MM.1S (cell line): Measurements from ENCODE around the gene NXN.
"Not testable (repeated sequence)": the region's sequence is repeated elsewhere in the genome, so short reads cannot be mapped to it uniquely, and the experiment has no call there.

Experiments
- DNase-seq: peaks from one replicate; pipeline ENCODE4 v3.0.0-alpha.2; 2015
- H2AFZ ChIP-seq: fragments of 300-600 bp; sonication (generic); 2 replicates; pipeline ENCODE4 v1.6.0; 2016; ENCODE audit warnings: antibody characterized with exemption, low read length
- H3F3A ChIP-seq: fragments of 300-600 bp; sonication (generic); 2 replicates; pipeline ENCODE4 v1.6.1; 2016; ENCODE audit warnings: mild to moderate bottlenecking, antibody characterized with exemption, low read length, moderate library complexity, mixed read lengths; ENCODE audit not compliant: insufficient read depth
- H3K27ac ChIP-seq: fragments of 300-600 bp; sonication (generic); 2 replicates; pipeline ENCODE4 v1.5.1; 2016; ENCODE audit warnings: mild to moderate bottlenecking, low read length
- H3K27me3 ChIP-seq: fragments of 300-600 bp; sonication (generic); replicated peaks from 2 replicates; pipeline ENCODE4 v1.6.0; 2016; ENCODE audit warnings: low read length; ENCODE audit not compliant: insufficient read depth
- H3K36me3 ChIP-seq: fragments of 300-600 bp; sonication (generic); replicated peaks from 2 replicates; pipeline ENCODE4 v1.6.1; 2016; ENCODE audit warnings: mild to moderate bottlenecking, low read length, mixed read lengths; ENCODE audit not compliant: insufficient read depth
- H3K4me1 ChIP-seq: fragments of 300-600 bp; sonication (generic); 2 replicates; pipeline ENCODE4 v1.6.1; 2016; ENCODE audit warnings: low read length, mixed read lengths
- H3K4me2 ChIP-seq: fragments of 300-600 bp; sonication (generic); 2 replicates; pipeline ENCODE4 v1.6.0; 2016; ENCODE audit warnings: low read depth, low read length
- H3K4me3 ChIP-seq: fragments of 300-600 bp; sonication (generic); 2 replicates; pipeline ENCODE4 v1.5.1; 2016; ENCODE audit warnings: low read length, mixed read lengths
- H3K79me2 ChIP-seq: fragments of 300-600 bp; sonication (generic); 2 replicates; pipeline ENCODE4 v1.6.1; 2016; ENCODE audit warnings: mixed run types, low read length, mixed read lengths
- H3K9ac ChIP-seq: fragments of 300-600 bp; sonication (generic); 2 replicates; pipeline ENCODE4 v1.6.1; 2016; ENCODE audit warnings: low read length, mixed read lengths
- H3K9me2 ChIP-seq: fragments of 300-600 bp; sonication (generic); replicated peaks from 2 replicates; pipeline ENCODE4 v1.6.1; 2016; ENCODE audit warnings: mild to moderate bottlenecking, low read length, mixed read lengths; ENCODE audit not compliant: insufficient read depth
- H3K9me3 ChIP-seq: fragments of 300-600 bp; sonication (generic); replicated peaks from 2 replicates; pipeline ENCODE4 v1.6.1; 2016; ENCODE audit warnings: mild to moderate bottlenecking, low read length, mixed read lengths; ENCODE audit not compliant: insufficient read depth
- H4K20me1 ChIP-seq: fragments of 300-600 bp; sonication (generic); 2 replicates; pipeline ENCODE4 v1.6.1; 2016; ENCODE audit warnings: mild to moderate bottlenecking, low read length, moderate library complexity, mixed read lengths; ENCODE audit not compliant: insufficient read depth
- EZH2 ChIP-seq: fragments of 300-600 bp; sonication (generic); optimal IDR thresholded peaks from 2 replicates; pipeline ENCODE3; 2017; ENCODE audit warnings: low read depth, mild to moderate bottlenecking, antibody characterized with exemption, low read length, mixed read lengths
- EZH2phosphoT487 ChIP-seq: fragments of 300-600 bp; sonication (generic); IDR thresholded peaks from 2 replicates; pipeline ENCODE4 v1.6.1; 2018; ENCODE audit warnings: antibody characterized with exemption, low read length
- TF ChIP-seq, protein P1 (sequence below): fragments of 300-600 bp; sonication (generic); IDR thresholded peaks from 2 replicates; pipeline ENCODE4 v1.5.1; 2016; ENCODE audit warnings: antibody characterized with exemption, low read length, mixed read lengths

NXN gene

DNA sequence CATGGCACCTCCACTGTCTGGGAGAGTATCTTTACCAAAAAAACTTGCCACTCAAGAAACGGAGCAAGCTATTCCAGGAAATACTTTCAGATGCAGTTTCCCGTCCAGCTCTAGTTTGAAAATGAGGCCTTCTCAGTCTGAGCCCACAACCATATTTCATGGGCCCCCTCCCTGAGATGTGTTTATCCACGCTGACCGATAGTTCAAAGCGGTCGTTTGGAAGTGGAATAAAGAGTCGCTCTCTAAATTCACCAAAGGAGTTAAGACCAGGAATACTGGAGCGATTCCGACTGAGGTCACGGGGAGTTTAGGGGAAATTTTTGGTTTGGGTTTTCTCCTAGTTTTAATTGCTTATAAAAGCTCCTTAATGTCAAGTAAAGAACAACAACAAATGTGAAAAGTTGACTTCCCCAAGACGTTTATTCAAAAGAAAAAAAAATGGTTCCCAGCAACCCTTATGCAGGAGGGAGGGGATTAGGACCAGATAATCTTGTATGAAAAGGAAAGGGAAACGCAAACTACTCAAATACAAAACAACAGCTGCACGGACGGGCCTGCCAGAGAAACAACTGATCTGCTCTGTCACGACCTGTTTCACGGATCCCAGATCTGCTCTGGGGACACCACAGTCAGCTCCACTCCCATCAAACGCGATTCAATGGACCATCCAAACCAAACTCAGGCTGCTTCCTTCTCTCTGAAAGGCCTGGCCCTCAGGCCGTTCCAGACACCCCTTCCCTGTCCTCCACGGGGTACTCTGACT lies 120.3 kb downstream of the NXN start:
- H4K20me1 ChIP-seq: no peaks in the 10 kb centered on the region
- no peaks in the 10 kb centered on the region for H3K9me2 ChIP-seq
- TF ChIP-seq, protein P1, sequence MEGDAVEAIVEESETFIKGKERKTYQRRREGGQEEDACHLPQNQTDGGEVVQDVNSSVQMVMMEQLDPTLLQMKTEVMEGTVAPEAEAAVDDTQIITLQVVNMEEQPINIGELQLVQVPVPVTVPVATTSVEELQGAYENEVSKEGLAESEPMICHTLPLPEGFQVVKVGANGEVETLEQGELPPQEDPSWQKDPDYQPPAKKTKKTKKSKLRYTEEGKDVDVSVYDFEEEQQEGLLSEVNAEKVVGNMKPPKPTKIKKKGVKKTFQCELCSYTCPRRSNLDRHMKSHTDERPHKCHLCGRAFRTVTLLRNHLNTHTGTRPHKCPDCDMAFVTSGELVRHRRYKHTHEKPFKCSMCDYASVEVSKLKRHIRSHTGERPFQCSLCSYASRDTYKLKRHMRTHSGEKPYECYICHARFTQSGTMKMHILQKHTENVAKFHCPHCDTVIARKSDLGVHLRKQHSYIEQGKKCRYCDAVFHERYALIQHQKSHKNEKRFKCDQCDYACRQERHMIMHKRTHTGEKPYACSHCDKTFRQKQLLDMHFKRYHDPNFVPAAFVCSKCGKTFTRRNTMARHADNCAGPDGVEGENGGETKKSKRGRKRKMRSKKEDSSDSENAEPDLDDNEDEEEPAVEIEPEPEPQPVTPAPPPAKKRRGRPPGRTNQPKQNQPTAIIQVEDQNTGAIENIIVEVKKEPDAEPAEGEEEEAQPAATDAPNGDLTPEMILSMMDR: no peak
- TF ChIP-seq EZH2 (no peak), EZH2phosphoT487 (no peak)
- H3K79me2 ChIP-seq: no peaks in the 10 kb centered on the region
- H2AFZ ChIP-seq: no peak overlapping the region
- no peak for DNase-seq
- no peak overlapping the region for H3K9ac ChIP-seq
- H3K4me2 ChIP-seq: no peak overlapping the region
- H3K27ac ChIP-seq: no peak overlapping the region
- H3K9me3 ChIP-seq: no peaks in the 10 kb centered on the region
- no peaks in the 10 kb centered on the region for H3K4me1 ChIP-seq
- peaks cover 95% of the 10 kb centered on the region for H3K27me3 ChIP-seq
- H3K4me3 ChIP-seq: no peak overlapping the region
- H3K36me3 ChIP-seq: no peaks in the 10 kb centered on the region
- H3F3A ChIP-seq: no peaks in the 10 kb centered on the region

- Histone ChIP-seq H2AFZ (no peak overlapping the region), H3K9me2 (no peaks in the 10 kb centered on the region), H3F3A (no peaks in the 10 kb centered on the region), H4K20me1 (no peaks in the 10 kb centered on the region), H3K4me1 (no peaks in the 10 kb centered on the region), H3K27ac (no peak overlapping the region), H3K4me3 (no peak overlapping the region), H3K4me2 (no peak overlapping the region), H3K27me3 (peaks cover 95% of the 10 kb centered on the region), H3K79me2 (no peaks in the 10 kb centered on the region), H3K9me3 (no peaks in the 10 kb centered on the region), H3K9ac (no peak overlapping the region), H3K36me3 (no peaks in the 10 kb centered on the region)
- no peak for DNase-seq
- no peak for TF ChIP-seq EZH2phosphoT487
- no peak for TF ChIP-seq EZH2
- TF ChIP-seq, protein P1: no peak
Measured at GRCh38 chr17:856149-856548, 123.4 kb downstream of the NXN start.

DNA sequence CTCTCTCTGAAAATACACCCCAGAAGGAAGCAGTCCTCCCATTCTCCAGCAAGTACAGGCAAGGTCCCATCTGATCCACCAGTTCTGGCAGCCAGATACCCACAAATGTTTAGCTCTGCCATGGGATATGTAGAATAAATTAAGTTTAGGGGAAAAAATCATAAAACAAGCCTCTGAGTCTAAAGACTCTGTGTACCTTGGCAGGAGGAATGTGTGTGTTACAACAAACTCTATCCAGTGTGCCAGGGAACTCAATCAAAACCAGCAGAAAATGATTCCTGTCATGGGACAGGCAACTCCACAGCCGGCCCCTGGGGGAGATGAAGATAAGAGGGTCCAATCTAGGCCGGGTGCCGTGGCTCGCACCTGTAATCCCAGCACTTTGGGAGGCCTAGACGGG lies 124.0 kb downstream of the NXN start:
- H3K27ac ChIP-seq: no peak overlapping the region
- DNase-seq: no peak
- H2AFZ ChIP-seq: no peak overlapping the region
- no peaks in the 10 kb centered on the region for H3F3A ChIP-seq
- no peak overlapping the region for H3K4me2 ChIP-seq
- no peaks in the 10 kb centered on the region for H3K4me1 ChIP-seq
- no peak overlapping the region for H3K9ac ChIP-seq
- H3K9me3 ChIP-seq: no peaks in the 10 kb centered on the region
- H3K4me3 ChIP-seq: no peak overlapping the region
- H3K36me3 ChIP-seq: no peaks in the 10 kb centered on the region
- no peaks in the 10 kb centered on the region for H3K79me2 ChIP-seq
- H3K27me3 ChIP-seq: peaks cover 95% of the 10 kb centered on the region
- TF ChIP-seq EZH2: no peak
- TF ChIP-seq, protein P1: no peak
- no peak for TF ChIP-seq EZH2phosphoT487
- no peaks in the 10 kb centered on the region for H3K9me2 ChIP-seq
- H4K20me1 ChIP-seq: no peaks in the 10 kb centered on the region

DNA sequence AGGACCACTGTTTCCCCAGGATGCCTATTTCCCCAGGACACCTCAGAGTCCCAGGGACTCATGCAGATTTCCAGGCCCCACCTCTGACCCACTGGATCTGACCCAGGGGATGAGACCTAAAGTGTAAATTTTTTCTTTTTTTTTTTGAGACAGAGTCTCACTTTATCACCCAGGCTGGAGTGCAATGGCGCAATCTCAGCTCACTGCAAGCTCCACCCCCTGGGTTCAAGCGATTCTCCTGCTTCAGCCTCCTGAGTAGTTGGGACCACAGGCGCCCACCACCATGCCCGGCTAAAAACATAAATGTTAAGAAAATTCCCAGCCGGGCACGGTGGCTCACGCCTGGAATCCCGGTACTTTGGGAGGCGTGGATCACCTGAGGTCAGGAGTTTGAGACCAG lies 126.7 kb downstream of the NXN start:
- not testable (repeated sequence) for H3K4me3 ChIP-seq, H4K20me1 ChIP-seq, DNase-seq, H3F3A ChIP-seq, H3K9me3 ChIP-seq, H3K9ac ChIP-seq, H3K4me2 ChIP-seq, H3K27ac ChIP-seq, H3K4me1 ChIP-seq, H3K9me2 ChIP-seq, H2AFZ ChIP-seq, H3K79me2 ChIP-seq, H3K36me3 ChIP-seq
- peaks cover 97% of the 10 kb centered on the region for H3K27me3 ChIP-seq
